OCI-LY3 (cell line): Measurements from ENCODE around the gene KLHL4.

Experiments
- H2AFZ ChIP-seq: fragments of 200-600, 300-600 bp; shearing (Covaris generic); 2 replicates; pipeline ENCODE4 v1.6.0; 2014; ENCODE audit warnings: antibody characterized with exemption, low read depth, low read length
- H3K27ac ChIP-seq: fragments of 200-600, 300-600 bp; sonication (generic); 2 replicates; pipeline ENCODE4 v1.5.1; 2014; ENCODE audit warnings: mild to moderate bottlenecking, low read length, moderate library complexity, mixed read lengths
- H3K27me3 ChIP-seq: fragments of 200-600, 300-600 bp; sonication (generic); 2 replicates; pipeline ENCODE4 v1.6.1; 2014; ENCODE audit warnings: low read depth, low read length, mixed read lengths
- H3K36me3 ChIP-seq: fragments of 200-600, 300-600 bp; sonication (generic); replicated peaks from 2 replicates; pipeline ENCODE3; 2014; ENCODE audit warnings: low read depth, low read length, mixed read lengths
- H3K4me1 ChIP-seq: fragments of 300-600, 200-600 bp; sonication (generic); 2 replicates; pipeline ENCODE4 v1.6.1; 2014; ENCODE audit warnings: low read length, mixed read lengths
- H3K4me2 ChIP-seq: fragments of 200-600, 300-600 bp; sonication (generic); 2 replicates; pipeline ENCODE4 v1.6.1; 2014; ENCODE audit warnings: low read length, mixed read lengths
- H3K4me3 ChIP-seq: fragments of 300-600, 200-600 bp; sonication (generic); 2 replicates; pipeline ENCODE4 v1.5.1; 2014; ENCODE audit warnings: antibody characterized with exemption, mild to moderate bottlenecking, low read length, moderate library complexity
- H3K79me2 ChIP-seq: fragments of 300-600, 200-600 bp; shearing (Covaris generic); 2 replicates; pipeline ENCODE4 v1.6.1; 2014; ENCODE audit warnings: mild to moderate bottlenecking, low read length, mixed read lengths
- H3K9ac ChIP-seq: fragments of 300-600, 200-600 bp; shearing (Covaris generic); 2 replicates; pipeline ENCODE4 v1.6.0; 2014; ENCODE audit warnings: mild to moderate bottlenecking, low read length, moderate library complexity
- H3K9me3 ChIP-seq: fragments of 200-600, 300-600 bp; shearing (Covaris generic); 2 replicates; pipeline ENCODE4 v1.6.1; 2014; ENCODE audit warnings: low read length, mixed read lengths; ENCODE audit not compliant: insufficient read depth
- H4K20me1 ChIP-seq: fragments of 200-600, 300-600 bp; sonication (generic); 2 replicates; pipeline ENCODE4 v1.6.1; 2016; ENCODE audit warnings: low read length, mixed read lengths; ENCODE audit not compliant: insufficient read depth
- EZH2phosphoT487 ChIP-seq: fragments of 200-600 bp; shearing (Covaris generic); IDR thresholded peaks from 2 replicates; pipeline ENCODE4 v1.6.1; 2018; ENCODE audit warnings: antibody characterized with exemption, mixed run types, low read depth
- TF ChIP-seq, protein P1 (sequence below): fragments of 200-600, 300-600 bp; sonication (generic); IDR thresholded peaks from 2 replicates; pipeline ENCODE4 v1.5.1; 2014; ENCODE audit warnings: antibody characterized with exemption, low read length, low read depth

KLHL4 gene

DNA sequence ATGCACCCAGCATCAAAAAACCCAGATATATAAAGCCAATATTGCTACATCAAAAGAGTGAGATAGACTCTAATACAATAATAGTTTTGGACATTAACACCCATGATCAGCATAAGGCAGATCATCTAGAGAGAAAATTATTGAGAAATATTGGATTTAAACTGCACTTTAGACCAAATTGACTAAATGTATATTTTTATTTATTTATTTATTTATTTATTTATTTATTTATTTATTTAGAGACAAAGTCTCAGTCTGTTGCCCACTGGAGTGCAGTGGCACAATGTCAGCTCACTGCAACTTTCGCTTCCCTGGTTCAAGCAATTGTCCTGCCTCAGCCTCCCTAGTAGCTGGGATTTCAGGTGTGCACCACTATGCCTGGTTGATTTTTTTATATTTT lies 193.0 kb downstream of the KLHL4 start:
- Histone ChIP-seq H3K36me3 (no peaks in the 10 kb centered on the region), H3K27me3 (no peaks in the 10 kb centered on the region), H3K9ac (no peak overlapping the region), H3K4me2 (no peak overlapping the region), H3K4me1 (no peaks in the 10 kb centered on the region), H2AFZ (no peak overlapping the region), H3K4me3 (no peak overlapping the region), H3K27ac (no peak overlapping the region), H3K9me3 (no peaks in the 10 kb centered on the region), H3K79me2 (no peaks in the 10 kb centered on the region), H4K20me1 (no peaks in the 10 kb centered on the region)
- TF ChIP-seq EZH2phosphoT487, result no peak
- TF ChIP-seq, protein P1, sequence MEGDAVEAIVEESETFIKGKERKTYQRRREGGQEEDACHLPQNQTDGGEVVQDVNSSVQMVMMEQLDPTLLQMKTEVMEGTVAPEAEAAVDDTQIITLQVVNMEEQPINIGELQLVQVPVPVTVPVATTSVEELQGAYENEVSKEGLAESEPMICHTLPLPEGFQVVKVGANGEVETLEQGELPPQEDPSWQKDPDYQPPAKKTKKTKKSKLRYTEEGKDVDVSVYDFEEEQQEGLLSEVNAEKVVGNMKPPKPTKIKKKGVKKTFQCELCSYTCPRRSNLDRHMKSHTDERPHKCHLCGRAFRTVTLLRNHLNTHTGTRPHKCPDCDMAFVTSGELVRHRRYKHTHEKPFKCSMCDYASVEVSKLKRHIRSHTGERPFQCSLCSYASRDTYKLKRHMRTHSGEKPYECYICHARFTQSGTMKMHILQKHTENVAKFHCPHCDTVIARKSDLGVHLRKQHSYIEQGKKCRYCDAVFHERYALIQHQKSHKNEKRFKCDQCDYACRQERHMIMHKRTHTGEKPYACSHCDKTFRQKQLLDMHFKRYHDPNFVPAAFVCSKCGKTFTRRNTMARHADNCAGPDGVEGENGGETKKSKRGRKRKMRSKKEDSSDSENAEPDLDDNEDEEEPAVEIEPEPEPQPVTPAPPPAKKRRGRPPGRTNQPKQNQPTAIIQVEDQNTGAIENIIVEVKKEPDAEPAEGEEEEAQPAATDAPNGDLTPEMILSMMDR, result no peak
